Upper lobe of right lung (tissue), 1 donor: ENCODE data around the gene FBF1. TPM values are rescaled to one million over a fixed set of nuclear protein-coding genes. Genes with fewer than 3 reads are reported as not detected.

Experiments
- ATAC-seq: fragments of 200-7000 bp; cut with Tn5 transposase; one replicate; pipeline ENCODE4 v1.9.1; 2020; ENCODE audit warnings: mild to moderate bottlenecking, moderate library complexity
- DNase-seq: peaks from one replicate; pipeline ENCODE4 v3.0.0-alpha.2; 2020
- H3K27ac ChIP-seq: fragments of 200-600 bp; one replicate; pipeline ENCODE4 v1.8.0; 2022
- H3K27me3 ChIP-seq: fragments of 200-600 bp; one replicate; pipeline ENCODE4 v1.8.0; 2022; ENCODE audit warnings: mild to moderate bottlenecking
- H3K36me3 ChIP-seq: fragments of 200-600 bp; one replicate; pipeline ENCODE4 v1.8.0; 2022
- H3K4me1 ChIP-seq: fragments of 200-600 bp; one replicate; pipeline ENCODE4 v1.8.0; 2022
- H3K4me3 ChIP-seq: fragments of 200-600 bp; one replicate; pipeline ENCODE4 v1.8.0; 2022; ENCODE audit warnings: mild to moderate bottlenecking
- H3K9me3 ChIP-seq: fragments of 200-600 bp; one replicate; pipeline ENCODE4 v1.8.0; 2022
- intact Hi-C: fragments of 100-400 bp; cut with DNase I; formaldehyde crosslinking; loops from one replicate; pipeline ENCODE4 v1.11.0; 2022
- total RNA-seq: library from RNA; stranded (reverse); fragmentation: NEBNext Ultra II Directional; extraction: Animal tissue kit (Norgen Biotek cat#: 25700); gene quantifications from one replicate; pipeline ENCODE4 v1.2.1, GENCODE V29; 2021
- TF ChIP-seq, protein P1 (sequence below): fragments of 200-600 bp; IDR thresholded peaks from one replicate; pipeline ENCODE4 v1.8.0; 2022; ENCODE audit warnings: antibody characterized with exemption
- donor health status: DM: no; HTN: yes; CAD: no; lungs with severe emphysema.

FBF1 gene
- total RNA-seq, 1 donor from 2014 or later = 11.3 TPM

DNA sequence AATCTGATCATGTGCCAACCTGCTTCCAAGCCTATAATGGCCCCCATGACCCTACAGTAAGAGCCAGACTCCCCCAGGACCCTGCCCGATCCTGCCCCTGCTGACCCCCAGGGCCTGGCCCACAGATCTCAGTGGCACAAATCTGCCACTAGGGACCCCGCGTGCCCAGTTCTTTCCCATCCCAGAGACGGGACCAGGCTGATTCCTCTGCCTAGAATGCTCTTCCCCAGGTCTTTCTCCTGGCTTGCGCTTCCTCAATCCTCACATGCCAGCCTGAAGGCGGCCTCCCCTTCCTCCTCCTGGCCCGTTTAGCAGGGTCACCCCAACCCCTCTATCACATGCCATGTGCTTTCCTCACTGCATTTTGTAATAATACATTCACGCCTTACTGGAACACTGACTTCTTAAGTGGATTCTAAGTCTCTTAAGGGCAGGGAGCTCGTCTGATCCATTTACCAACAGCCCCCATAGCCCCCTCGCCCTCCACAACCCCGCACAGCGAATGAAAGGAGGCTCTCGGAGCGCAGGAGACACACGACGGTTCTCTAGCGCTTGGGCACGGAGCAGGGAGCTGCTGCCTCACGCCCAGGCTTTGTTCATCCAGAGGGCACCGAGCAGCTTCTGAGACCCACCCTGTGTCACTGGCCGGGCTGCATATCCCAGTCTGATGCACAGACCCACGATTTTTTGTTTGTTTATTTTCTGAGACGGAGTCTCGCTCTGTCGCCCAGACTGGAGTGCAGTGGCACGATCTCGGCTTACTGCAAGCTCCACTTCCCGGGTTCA lies 45.3 kb downstream of the FBF1 start:
- peak; percentile 1 for ATAC-seq
- H3K27me3 ChIP-seq = no peaks in the 10 kb centered on the region
- H3K27ac ChIP-seq = peak overlapping the region; percentile 95
- DNase-seq = peak; percentile 69
- H3K4me3 ChIP-seq = peak overlapping the region; percentile 77
- H3K36me3 ChIP-seq = peaks cover 44% of the 10 kb centered on the region
- intact Hi-C loops = no loop called here
- peaks cover 13% of the 10 kb centered on the region for H3K4me1 ChIP-seq
- no peaks in the 10 kb centered on the region for H3K9me3 ChIP-seq
- TF ChIP-seq, protein P1, sequence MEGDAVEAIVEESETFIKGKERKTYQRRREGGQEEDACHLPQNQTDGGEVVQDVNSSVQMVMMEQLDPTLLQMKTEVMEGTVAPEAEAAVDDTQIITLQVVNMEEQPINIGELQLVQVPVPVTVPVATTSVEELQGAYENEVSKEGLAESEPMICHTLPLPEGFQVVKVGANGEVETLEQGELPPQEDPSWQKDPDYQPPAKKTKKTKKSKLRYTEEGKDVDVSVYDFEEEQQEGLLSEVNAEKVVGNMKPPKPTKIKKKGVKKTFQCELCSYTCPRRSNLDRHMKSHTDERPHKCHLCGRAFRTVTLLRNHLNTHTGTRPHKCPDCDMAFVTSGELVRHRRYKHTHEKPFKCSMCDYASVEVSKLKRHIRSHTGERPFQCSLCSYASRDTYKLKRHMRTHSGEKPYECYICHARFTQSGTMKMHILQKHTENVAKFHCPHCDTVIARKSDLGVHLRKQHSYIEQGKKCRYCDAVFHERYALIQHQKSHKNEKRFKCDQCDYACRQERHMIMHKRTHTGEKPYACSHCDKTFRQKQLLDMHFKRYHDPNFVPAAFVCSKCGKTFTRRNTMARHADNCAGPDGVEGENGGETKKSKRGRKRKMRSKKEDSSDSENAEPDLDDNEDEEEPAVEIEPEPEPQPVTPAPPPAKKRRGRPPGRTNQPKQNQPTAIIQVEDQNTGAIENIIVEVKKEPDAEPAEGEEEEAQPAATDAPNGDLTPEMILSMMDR = peak; percentile 32

- H3K4me3 ChIP-seq = no peak overlapping the region
- DNase-seq = peak; percentile 64
- peaks cover 13% of the 10 kb centered on the region for H3K4me1 ChIP-seq
- H3K36me3 ChIP-seq = peaks cover 45% of the 10 kb centered on the region
- H3K27ac ChIP-seq = no peak overlapping the region
- intact Hi-C loops = no loop called here
- TF ChIP-seq, protein P1 = no peak
- H3K9me3 ChIP-seq = no peaks in the 10 kb centered on the region
- no peaks in the 10 kb centered on the region for H3K27me3 ChIP-seq
- no peak for ATAC-seq
These were observed 46.7 kb downstream of the FBF1 start for GRCh38 chr17:75894049-75894733.

DNA sequence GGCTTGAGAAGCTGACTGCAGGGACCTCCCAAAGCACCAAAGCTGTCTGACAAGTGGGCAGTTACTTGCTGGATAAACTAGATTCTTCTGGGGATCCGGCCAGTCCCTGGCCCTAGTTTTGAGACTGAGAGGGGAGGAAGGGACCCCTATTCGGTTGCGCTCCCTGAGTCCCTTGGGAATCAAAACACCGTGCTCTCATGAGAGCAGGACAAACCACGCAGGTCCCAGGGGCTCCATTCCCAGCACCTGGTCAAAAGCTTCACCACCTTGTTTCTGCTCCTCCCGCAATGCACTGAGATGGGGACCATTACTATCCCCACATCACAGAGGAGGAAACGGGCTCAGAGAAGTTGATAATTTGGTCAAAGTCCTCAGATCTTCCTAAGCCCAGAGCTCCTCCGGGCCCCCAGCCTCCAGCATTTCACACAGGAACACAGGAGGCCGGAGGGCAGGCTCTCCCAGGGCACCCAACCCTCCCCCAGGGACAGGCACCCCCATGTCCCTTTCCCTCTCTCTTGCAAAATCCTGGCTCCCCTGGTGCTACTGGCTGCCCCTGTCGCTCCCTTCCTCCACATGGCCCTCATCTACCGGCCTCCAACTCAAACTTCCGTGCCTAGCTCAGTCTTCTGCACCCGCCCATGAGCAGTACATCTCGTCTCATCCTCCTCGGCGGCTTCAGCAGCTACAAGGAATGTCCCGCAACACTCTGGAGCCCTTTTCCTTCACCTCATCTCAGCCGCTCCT lies 47.4 kb downstream of the FBF1 start:
- no peak for ATAC-seq
- H3K4me3 ChIP-seq = no peak overlapping the region
- H3K27ac ChIP-seq = no peak overlapping the region
- no peaks in the 10 kb centered on the region for H3K27me3 ChIP-seq
- TF ChIP-seq, protein P1 = no peak
- no peaks in the 10 kb centered on the region for H3K9me3 ChIP-seq
- H3K4me1 ChIP-seq = peaks cover 13% of the 10 kb centered on the region
- peaks cover 38% of the 10 kb centered on the region for H3K36me3 ChIP-seq
- intact Hi-C loops = no loop called here
- DNase-seq = no peak

DNA sequence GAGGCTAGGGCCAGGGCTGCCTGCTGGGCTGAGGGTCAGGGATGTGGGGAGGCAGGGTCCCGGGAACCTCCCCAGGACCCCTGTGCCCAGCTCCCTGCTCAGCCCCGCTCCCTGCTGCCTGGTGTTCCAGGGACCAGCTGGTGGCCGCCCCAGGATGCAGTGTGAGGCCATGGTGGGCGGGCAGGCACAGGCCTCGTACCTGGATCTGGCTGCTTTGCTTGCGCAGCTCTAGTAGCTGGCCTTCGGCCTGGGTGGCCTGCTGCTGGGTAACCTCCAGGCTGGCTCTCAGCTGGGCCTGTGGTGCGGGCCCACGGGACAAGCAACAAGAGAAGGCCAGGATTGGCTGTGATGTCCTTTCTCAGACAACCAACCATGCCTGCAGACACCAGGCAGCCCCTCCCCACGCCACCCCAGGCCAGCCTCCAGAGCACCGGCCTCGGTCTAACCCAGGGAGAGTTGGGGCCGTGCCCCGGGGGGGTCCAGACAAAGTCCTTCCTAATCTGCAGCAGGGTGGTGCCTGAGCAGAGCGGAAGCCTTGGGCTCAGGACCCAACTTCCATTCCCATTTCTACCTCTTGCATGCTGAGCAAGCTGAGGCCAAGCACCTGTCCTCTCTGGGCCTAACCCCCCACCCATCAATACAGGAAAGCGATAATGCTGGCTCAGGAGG lies 48.2 kb downstream of the FBF1 start:
- intact Hi-C loops = no loop called here
- no peak for ATAC-seq
- no peaks in the 10 kb centered on the region for H3K27me3 ChIP-seq
- TF ChIP-seq, protein P1 = no peak
- no peaks in the 10 kb centered on the region for H3K9me3 ChIP-seq
- peaks cover 13% of the 10 kb centered on the region for H3K4me1 ChIP-seq
- no peak overlapping the region for H3K27ac ChIP-seq
- H3K36me3 ChIP-seq = peaks cover 30% of the 10 kb centered on the region
- no peak overlapping the region for H3K4me3 ChIP-seq
- DNase-seq = peak; percentile 62
